Stimulated activated naive CD8-positive, alpha-beta T cell treated with anti-CD3 and anti-CD28 coated beads, Interleukin-15, Interleukin-2, amounts not matched to agents 100 ng/mL and 50 ng/mL, for 24 hours (primary cell): ENCODE results near the gene MYOG.

Source experiments
- H3K27ac Mint-ChIP-seq: one replicate; pipeline ENCODE4 v1.8.0; 2021; ENCODE audit warnings: mild to moderate bottlenecking, mixed read lengths
- H3K27me3 Mint-ChIP-seq: one replicate; pipeline ENCODE4 v1.8.0; 2021; ENCODE audit warnings: mixed read lengths
- H3K36me3 Mint-ChIP-seq: one replicate; pipeline ENCODE4 v1.8.0; 2021; ENCODE audit warnings: low read depth, mixed read lengths
- H3K4me1 Mint-ChIP-seq: one replicate; pipeline ENCODE4 v1.8.0; 2021; ENCODE audit warnings: low read depth, mixed read lengths
- H3K4me3 Mint-ChIP-seq: one replicate; pipeline ENCODE4 v1.8.0; 2021; ENCODE audit warnings: mild to moderate bottlenecking, mixed read lengths
- H3K9me3 Mint-ChIP-seq: one replicate; pipeline ENCODE4 v1.8.0; 2021; ENCODE audit warnings: mixed read lengths

MYOG gene

GRCh38 chr1:203054642-203055041 lies 31.2 kb downstream of the MYOG start:
- no peaks in the 10 kb centered on the region for H3K9me3 Mint-ChIP-seq
- H3K27ac Mint-ChIP-seq: no peak overlapping the region
- H3K27me3 Mint-ChIP-seq: peaks cover 10% of the 10 kb centered on the region
- H3K4me1 Mint-ChIP-seq: no peaks in the 10 kb centered on the region
- H3K36me3 Mint-ChIP-seq: no peaks in the 10 kb centered on the region
- H3K4me3 Mint-ChIP-seq: no peak overlapping the region

DNA sequence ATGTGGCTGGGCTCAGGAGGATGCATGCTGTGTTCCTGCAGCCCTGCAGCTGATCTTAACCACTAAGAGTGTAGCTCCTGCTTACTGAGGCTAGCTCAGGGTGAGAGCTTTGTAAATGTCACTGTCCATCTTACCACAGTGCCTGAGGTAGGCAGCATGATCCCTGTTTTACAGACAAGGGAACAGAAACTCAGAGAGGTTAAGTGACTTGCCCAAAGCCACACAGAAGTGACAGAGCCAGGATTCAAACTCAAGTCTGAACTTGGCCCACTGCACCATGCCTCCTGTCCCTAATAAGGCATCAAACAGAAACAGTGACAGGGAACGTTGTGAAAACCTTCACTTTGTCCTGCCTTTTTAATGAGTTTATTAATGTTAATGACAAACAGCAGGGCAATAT lies 31.6 kb downstream of the MYOG start:
- Mint-ChIP-seq H3K36me3 (no peaks in the 10 kb centered on the region), H3K4me3 (no peak overlapping the region), H3K27ac (no peak overlapping the region), H3K9me3 (no peaks in the 10 kb centered on the region), H3K27me3 (peaks cover 10% of the 10 kb centered on the region), H3K4me1 (no peaks in the 10 kb centered on the region)

DNA sequence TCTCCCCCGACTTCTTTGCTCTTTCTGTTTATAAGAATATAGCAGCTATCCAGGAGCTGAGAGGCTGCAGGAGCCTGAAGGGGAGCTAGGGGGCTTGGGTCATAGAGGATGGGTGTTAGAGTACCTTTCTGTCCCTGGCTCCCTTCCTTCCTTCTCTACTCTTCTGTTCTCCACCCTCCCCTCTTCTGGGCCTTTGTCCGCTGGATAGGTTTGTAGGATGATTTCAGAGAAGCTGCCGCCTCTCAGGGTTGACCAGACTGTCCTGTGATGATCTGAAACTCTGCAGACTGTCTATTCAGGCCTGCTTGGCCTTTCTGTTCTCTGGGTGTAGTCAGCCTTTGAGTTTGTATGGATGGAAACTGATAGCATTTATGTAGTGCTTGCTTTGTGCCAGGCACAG lies 33.2 kb downstream of the MYOG start:
- no peaks in the 10 kb centered on the region for H3K9me3 Mint-ChIP-seq
- peaks cover 10% of the 10 kb centered on the region for H3K27me3 Mint-ChIP-seq
- H3K27ac Mint-ChIP-seq: no peak overlapping the region
- H3K36me3 Mint-ChIP-seq: no peaks in the 10 kb centered on the region
- no peaks in the 10 kb centered on the region for H3K4me1 Mint-ChIP-seq
- no peak overlapping the region for H3K4me3 Mint-ChIP-seq

GRCh38 chr1:203051841-203052324 lies 33.9 kb downstream of the MYOG start:
- Mint-ChIP-seq H3K27ac (no peak overlapping the region), H3K9me3 (no peaks in the 10 kb centered on the region), H3K36me3 (no peaks in the 10 kb centered on the region), H3K27me3 (peaks cover 10% of the 10 kb centered on the region), H3K4me1 (no peaks in the 10 kb centered on the region), H3K4me3 (no peak overlapping the region)

DNA sequence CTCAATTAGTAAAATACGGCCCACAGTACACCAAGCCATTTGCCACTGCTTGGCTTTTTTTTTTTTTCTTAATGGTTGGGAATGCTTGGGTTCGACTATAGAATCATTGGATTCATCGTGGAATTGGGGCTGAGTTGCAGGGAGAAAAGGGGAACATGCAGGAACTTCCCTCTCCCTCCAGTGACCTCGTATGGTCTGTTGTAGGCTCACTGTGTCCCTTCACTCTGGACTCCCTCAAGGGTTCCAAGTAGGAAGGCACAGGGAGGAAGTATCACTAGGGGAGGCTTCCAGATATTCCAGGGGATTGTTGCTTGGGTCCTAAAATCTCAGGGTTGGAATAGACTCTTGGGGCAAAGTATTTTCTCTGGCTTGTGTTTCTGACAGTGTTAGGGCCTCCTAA lies 35.0 kb downstream of the MYOG start:
- H3K27me3 Mint-ChIP-seq: peaks cover 10% of the 10 kb centered on the region
- H3K4me3 Mint-ChIP-seq: no peak overlapping the region
- H3K27ac Mint-ChIP-seq: no peak overlapping the region
- no peaks in the 10 kb centered on the region for H3K4me1 Mint-ChIP-seq
- H3K36me3 Mint-ChIP-seq: no peaks in the 10 kb centered on the region
- H3K9me3 Mint-ChIP-seq: no peaks in the 10 kb centered on the region

GRCh38 chr1:203049576-203050180 lies 36.1 kb downstream of the MYOG start:
- Mint-ChIP-seq H3K27ac (no peak overlapping the region), H3K27me3 (peaks cover 14% of the 10 kb centered on the region), H3K36me3 (no peaks in the 10 kb centered on the region)

DNA sequence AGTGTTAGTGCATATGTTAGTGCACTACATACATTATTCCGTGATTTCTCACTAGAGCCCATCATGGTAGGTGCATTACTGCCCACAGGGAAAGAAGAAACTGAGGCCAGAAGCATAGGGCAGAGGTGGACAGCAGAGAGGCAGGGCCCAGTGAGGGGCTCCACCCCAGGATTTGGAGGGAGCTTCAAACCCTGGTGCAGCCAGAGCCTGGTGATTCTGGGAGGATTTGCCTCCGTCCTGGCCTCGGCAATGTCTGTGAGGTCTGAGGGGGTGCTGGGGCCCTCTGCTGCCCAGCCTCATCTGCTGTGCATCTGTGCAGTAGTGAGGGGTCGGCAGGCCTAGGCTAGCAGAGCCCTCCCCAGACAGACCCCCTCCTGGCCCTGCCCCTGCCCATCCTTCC lies 36.7 kb downstream of the MYOG start:
- Mint-ChIP-seq H3K9me3 (no peaks in the 10 kb centered on the region), H3K27ac (no peak overlapping the region), H3K36me3 (no peaks in the 10 kb centered on the region), H3K4me3 (no peak overlapping the region), H3K27me3 (peaks cover 14% of the 10 kb centered on the region), H3K4me1 (no peaks in the 10 kb centered on the region)

More at GRCh38 chr1:203049576-203050180, 36.1 kb downstream of the MYOG start:
- H3K4me3 Mint-ChIP-seq: no peak overlapping the region
- no peaks in the 10 kb centered on the region for H3K4me1 Mint-ChIP-seq
- H3K9me3 Mint-ChIP-seq: no peaks in the 10 kb centered on the region

DNA sequence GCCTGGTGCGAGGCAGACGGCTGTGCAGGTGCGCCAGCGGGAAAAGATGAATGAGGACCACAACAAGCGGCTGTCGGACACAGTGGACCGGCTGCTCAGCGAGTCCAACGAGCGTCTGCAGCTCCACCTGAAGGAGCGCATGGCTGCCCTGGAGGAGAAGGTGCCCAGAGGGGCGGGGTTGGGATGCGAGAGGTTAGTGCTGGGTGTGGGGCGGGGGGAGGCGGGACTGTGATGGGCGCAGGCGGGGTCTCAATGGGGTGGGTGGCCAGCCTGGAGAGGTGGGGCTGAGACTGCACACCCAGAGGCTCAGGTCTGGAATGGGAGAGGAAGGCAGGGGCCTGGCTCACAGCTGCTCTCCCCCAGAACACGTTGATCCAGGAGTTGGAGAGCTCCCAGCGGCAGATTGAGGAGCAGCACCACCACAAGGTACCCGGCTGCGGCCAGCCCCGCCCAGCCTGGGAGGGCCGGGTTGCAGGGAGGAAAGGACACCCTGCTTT lies 37.2 kb downstream of the MYOG start:
- Mint-ChIP-seq H3K27ac (no peak overlapping the region), H3K4me1 (no peaks in the 10 kb centered on the region), H3K27me3 (peaks cover 14% of the 10 kb centered on the region), H3K9me3 (no peaks in the 10 kb centered on the region), H3K4me3 (no peak overlapping the region), H3K36me3 (no peaks in the 10 kb centered on the region)

- Mint-ChIP-seq H3K4me1 (no peaks in the 10 kb centered on the region), H3K27me3 (peaks cover 14% of the 10 kb centered on the region), H3K36me3 (no peaks in the 10 kb centered on the region), H3K9me3 (no peaks in the 10 kb centered on the region), H3K4me3 (no peak overlapping the region), H3K27ac (no peak overlapping the region)
Observed at GRCh38 chr1:203048086-203048485, 37.7 kb downstream of the MYOG start.

DNA sequence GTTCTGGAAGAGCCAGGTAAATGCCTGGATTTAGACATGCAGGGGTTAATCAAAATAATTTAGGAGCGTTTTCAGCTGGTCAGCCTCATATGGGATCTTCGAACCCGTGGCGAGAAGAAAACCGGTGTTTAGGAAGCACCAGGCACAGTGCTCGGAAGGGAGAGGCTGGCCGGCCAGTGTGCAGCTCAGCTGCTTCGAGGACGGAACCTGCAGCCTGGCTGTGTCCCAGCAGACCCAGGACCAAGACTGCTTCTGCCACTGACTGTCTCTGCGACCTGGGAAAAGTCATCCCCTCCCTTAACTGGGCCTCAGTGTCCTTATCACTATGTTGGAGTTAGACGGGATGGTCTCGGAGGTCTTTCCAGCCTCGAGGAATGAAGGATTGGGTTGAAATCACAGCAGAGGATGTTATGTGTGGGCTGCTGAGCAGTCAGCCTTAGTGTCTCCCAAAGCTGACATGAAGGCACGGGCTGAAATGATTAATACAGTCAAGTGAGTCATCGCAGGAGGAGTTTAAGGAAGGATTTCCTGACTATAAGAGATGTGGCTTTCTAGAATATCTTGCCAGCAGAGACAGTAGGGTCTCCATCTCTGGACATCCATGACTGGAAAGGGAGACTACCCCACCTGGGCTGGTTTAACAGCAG lies 38.7 kb downstream of the MYOG start:
- Mint-ChIP-seq H3K4me3 (no peak overlapping the region), H3K27me3 (peaks cover 11% of the 10 kb centered on the region), H3K36me3 (no peaks in the 10 kb centered on the region), H3K4me1 (no peaks in the 10 kb centered on the region), H3K9me3 (no peaks in the 10 kb centered on the region), H3K27ac (no peak overlapping the region)

- H3K36me3 Mint-ChIP-seq: no peaks in the 10 kb centered on the region
- no peaks in the 10 kb centered on the region for H3K4me1 Mint-ChIP-seq
- no peak overlapping the region for H3K27ac Mint-ChIP-seq
- no peak overlapping the region for H3K4me3 Mint-ChIP-seq
- H3K9me3 Mint-ChIP-seq: no peaks in the 10 kb centered on the region
- peaks cover 5% of the 10 kb centered on the region for H3K27me3 Mint-ChIP-seq
Observed at GRCh38 chr1:203045821-203046594, 39.8 kb downstream of the MYOG start.

DNA sequence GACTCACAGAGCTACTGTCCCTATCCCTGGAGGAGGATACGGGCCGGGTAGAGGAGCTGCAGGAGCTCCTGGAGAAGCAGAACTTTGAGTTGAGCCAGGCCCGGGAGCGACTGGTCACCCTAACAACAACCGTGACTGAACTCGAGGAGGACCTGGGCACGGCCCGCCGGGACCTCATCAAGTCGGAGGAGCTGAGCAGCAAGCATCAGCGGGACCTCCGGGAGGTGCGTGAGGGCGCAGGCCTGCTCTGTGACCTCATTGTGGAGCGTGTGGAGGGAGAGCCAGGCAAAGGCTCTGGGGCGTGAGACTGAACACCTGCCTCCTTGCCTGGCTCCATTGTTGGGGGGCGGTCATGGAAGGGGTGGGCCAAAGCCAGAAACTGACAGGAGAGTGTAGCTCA lies 40.5 kb downstream of the MYOG start:
- Mint-ChIP-seq H3K4me1 (no peaks in the 10 kb centered on the region), H3K9me3 (no peaks in the 10 kb centered on the region), H3K27me3 (peaks cover 4% of the 10 kb centered on the region), H3K27ac (no peak overlapping the region), H3K4me3 (no peak overlapping the region), H3K36me3 (no peaks in the 10 kb centered on the region)

- peaks cover 4% of the 10 kb centered on the region for H3K27me3 Mint-ChIP-seq
Observed at GRCh38 chr1:203044546-203045250, 41.1 kb downstream of the MYOG start.

DNA sequence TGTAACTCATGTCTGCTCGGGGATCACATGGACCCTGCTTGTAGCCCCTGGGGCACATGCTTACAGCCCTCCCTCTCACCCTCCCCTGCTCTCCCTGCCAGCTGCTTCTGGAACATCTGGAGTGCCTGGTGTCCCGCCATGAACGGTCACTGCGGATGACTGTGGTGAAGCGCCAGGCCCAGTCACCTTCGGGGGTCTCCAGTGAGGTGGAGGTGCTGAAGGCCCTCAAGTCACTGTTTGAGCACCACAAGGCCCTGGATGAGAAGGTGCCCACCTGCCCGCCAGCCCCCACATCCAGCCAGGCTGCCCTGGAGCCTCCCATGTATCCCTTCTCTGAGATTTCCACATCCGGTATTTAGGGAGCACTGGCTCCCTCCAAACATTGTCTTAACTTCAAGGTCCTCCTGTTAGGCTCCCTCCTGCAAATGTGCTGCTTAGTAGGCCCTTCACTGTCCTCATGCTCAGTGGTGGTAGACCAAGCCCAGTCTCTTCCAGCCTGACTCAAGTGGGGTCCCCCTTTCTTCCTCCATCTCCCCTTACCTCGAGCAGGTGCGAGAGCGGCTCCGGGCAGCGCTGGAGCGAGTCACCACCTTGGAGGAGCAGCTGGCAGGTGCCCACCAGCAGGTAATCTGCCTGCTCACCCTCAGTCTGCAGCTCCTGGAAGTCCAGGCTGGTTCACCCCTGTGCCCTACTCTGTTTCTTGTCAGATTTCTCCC lies 41.8 kb downstream of the MYOG start:
- H3K27ac Mint-ChIP-seq: no peak overlapping the region
- H3K4me3 Mint-ChIP-seq: no peak overlapping the region
- peaks cover 5% of the 10 kb centered on the region for H3K4me1 Mint-ChIP-seq
- peaks cover 4% of the 10 kb centered on the region for H3K36me3 Mint-ChIP-seq
- no peaks in the 10 kb centered on the region for H3K9me3 Mint-ChIP-seq
- peaks cover 9% of the 10 kb centered on the region for H3K27me3 Mint-ChIP-seq

More at GRCh38 chr1:203044546-203045250, 41.1 kb downstream of the MYOG start:
- Mint-ChIP-seq H3K4me3 (no peak overlapping the region), H3K27ac (no peak overlapping the region), H3K4me1 (no peaks in the 10 kb centered on the region), H3K9me3 (no peaks in the 10 kb centered on the region), H3K36me3 (no peaks in the 10 kb centered on the region)
